GM19099 (cell line): ENCODE measurements around the gene PAPOLG.

Experiments used
- POLR2A ChIP-seq: IDR thresholded peaks from 3 replicates; pipeline ENCODE4 v1.6.1; 2011; ENCODE audit warnings: low read depth; ENCODE audit not compliant: insufficient read length; ENCODE audit errors: extremely low read depth

The PAPOLG gene

DNA sequence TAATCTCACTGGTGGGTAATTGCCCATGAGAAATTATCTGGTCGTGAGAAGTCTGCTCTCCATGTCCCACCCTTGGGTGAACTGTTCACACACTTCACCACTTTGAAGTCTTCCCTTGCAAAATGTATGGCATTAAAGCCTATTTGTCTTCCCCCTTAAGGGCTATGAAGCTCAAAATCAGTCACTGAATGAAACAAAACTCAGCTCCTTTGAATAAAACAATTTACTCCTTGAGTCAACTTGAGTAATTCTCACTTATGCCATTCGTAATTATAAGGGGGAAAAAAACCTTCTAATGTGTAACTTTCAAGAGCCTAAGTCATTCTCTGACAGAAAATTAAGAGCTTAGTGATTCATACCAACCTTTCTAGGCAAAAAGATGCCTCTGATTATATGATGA lies 76.6 kb downstream of the PAPOLG start:
- no peak for TF ChIP-seq POLR2A

DNA sequence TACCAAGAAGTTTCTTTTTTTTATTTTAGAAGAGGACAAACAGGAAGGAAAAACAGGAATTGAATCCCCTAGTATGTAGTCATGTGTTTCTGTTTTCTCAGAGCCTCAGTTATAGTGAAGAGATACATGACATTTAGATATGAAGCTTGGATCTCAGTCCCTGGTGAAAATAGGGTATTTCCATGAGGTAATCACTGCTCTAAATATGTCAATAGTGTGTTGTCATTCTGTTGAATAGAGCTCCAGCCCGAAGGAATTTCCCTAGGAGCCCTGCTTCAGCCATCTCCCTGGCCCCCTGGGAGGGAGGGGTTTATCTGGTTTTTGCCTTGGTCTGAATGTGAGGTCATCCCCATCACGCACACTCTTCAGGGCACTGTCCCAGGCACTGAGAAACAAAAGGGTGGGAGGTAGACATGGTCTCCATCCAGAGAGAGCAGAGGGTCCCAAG lies 78.2 kb downstream of the PAPOLG start:
- no peak for TF ChIP-seq POLR2A

DNA sequence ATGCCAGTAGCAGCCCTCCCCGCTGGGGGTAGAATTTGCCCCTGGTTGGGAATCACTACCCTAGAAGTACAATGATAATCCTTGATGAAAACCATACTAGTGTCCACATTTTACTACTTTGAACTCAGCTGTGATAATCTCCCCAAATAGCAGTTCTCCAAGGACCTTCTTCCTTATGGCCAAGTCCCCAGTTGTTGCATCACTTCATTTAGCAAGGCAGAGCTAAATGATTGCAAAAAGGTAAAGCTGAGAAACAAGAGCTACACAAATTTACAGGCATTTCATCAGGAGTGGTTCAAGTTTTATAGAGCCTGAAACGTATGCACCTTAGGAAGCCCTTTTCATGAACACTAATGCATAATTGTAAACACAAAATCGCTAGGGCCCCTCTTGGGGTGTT lies 80.4 kb downstream of the PAPOLG start:
- no peak for TF ChIP-seq POLR2A

DNA sequence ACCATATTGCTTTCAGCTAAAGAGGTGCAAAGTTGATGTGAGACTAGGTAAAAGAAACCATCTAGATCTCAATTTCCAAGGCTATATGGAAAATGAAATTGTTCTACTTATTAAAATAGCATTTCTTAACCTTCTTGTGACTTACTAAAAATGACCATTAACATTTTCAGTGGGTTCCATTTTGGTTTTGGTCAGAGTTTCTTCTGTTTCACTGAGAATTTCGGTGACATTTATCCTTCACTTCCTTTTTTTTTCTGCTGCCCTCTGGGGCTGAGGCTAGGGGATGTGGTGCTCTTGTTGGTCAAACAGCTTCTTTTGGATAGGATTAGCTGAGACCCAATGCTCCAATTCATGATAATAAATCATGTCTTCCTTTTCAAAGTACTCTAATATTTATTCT lies 81.1 kb downstream of the PAPOLG start:
- TF ChIP-seq POLR2A = no peak

DNA sequence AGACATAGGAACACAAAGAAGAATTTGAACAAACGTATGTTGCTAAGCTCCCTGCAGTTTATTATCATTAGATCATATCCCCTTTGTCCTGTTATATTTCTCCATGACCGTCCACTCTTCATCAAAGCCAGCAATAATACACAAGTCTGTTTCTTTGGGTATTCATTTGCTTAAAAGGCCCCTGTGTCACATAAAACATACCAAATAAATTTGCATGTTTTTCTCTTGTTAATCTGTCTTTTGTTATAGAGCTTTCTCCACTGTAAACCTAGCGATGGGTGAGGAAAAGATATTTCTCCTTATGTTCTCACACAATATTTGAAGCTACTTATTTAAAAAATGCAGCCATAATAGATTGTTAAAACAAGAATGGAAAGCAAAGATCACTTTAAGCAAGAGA lies 82.4 kb downstream of the PAPOLG start:
- no peak for TF ChIP-seq POLR2A

DNA sequence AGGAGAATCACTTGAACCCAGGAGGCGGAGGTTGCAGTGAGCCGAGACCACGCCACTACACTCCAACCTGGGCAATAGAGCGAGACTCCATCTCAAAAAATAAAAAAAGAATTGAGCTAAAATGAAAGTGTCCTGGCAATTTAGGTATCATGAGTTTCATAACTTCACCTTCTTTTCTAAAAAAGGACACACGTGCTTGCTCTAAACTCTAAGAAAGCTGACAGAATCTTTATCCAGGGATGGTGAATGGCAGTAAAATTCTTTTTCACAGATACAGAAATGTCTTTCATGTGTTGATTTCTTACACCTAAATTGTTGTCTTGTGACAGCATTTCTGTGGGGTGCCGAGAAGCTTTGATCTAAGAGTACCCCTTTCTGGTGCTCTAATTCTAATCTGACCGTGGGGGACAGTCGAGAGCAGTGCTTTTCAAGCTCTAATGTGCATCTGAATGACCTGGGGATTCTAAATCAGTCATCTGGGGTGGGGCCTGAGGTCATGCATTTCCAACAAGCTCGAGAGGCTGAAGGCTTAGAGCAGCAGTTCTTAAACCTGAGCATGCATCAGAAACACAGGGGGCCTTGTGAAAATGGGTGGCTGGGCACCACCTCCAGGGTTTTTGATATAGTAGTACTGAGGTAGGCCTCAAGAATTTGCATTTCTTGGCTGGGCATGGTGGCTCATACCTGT lies 83.2 kb downstream of the PAPOLG start:
- TF ChIP-seq POLR2A = no peak

DNA sequence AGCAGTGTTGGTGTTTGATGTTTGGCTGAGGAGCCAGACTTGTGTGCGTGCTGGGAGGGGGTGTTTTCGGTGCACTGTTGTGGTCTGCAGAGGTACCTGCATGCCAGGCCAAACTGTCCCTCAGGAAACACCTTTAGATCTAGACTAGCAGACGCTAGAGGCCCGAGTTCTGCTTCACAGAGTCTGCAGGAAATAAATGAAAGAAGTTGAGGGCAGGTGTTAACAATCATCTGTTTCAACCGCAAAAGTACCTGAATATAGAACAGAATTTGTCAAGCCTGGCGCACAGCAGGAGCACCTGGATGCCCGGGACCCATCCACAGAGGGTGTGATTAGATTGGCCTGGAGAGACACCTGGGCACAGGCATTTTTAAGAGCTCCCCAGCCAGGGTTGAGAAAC lies 84.8 kb downstream of the PAPOLG start:
- no peak for TF ChIP-seq POLR2A

DNA sequence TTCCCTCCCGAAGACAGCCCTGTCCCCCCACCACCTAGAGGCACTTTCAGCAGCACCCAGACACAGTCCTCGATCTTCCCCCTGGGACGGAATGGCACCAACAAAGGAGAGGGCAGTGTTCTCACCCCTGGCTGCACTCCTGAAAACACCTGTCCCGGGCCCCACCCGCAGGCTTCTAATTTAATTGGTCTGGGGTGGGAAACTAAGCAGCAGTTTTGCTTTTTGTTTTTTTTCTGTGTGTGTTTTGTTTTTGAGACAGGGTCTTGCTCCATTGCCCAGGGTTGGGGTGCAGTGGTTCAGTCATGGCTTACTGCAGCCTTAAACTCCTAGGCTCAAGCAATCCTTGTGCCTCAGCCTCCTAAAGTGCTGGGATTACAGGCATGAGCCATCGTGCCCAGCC lies 86.9 kb downstream of the PAPOLG start:
- no peak for TF ChIP-seq POLR2A

DNA sequence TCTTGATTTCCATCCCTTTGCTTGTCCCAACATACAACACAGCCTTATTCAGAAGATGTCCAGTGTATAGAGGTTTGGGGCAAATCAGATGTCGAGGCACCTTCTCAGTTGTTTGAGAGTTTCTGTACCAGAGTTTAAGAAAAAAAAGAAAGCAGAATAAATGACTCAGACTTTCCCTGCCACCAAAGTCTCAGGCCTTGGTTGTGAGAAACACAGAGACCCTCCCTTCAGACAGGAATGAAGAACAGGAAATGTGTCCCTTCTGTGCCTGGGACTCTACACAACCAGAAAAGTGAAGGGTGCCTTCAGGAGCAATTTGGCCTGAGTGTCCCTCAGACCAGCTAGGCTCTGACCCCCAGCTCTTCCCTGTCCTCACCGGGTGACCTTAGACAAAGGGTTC lies 88.0 kb downstream of the PAPOLG start:
- no peak for TF ChIP-seq POLR2A

DNA sequence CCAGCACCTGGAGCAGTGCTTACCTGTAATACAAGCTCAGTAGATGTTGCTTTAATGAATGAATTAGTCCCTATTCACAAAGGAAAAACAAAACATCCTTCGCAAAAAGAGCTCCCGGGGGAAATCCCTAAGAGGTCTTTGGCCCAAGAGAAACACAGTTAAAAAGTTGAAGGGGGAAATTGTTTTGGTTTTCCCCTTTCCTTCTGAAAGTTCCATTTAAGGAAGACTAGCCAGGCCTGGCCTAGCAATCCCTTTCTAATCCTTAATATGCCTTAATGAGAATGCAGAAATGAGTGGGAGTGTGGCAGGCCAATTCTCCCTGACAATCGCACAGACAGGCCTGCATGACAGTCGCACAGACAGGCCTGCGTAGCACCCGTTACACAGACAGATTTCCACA lies 91.8 kb downstream of the PAPOLG start:
- TF ChIP-seq POLR2A = no peak
